ENCODE results near the gene ARHGAP44.

ARHGAP44 gene

GRCh38 chr17:12959441-12959840, 170.1 kb downstream of the ARHGAP44 start:
- no peak for DNase-seq (ENCODE audit: low spot score)
- TF ChIP-seq CTCF (IDR thresholded peaks at IDR 0.05; ENCODE audit: borderline replicate concordance, control extremely low read depth, extremely low read depth, insufficient read depth, missing control alignments): no peak
- in situ Hi-C loops (cut with MboI; ENCODE audit: low sequenced_read_pairs, unreplicated experiment): no loop called here

GRCh38 chr17:12961655-12962054, 172.4 kb downstream of the ARHGAP44 start:
- DNase-seq (ENCODE audit: low spot score): no peak
- TF ChIP-seq CTCF (IDR thresholded peaks at IDR 0.05; ENCODE audit: borderline replicate concordance, control extremely low read depth, extremely low read depth, insufficient read depth, missing control alignments): no peak
- in situ Hi-C loops (cut with MboI; ENCODE audit: low sequenced_read_pairs, unreplicated experiment): no loop called here

GRCh38 chr17:12963505-12963904, 174.2 kb downstream of the ARHGAP44 start:
- no peak for DNase-seq (ENCODE audit: low spot score)
- in situ Hi-C loops (cut with MboI; ENCODE audit: low sequenced_read_pairs, unreplicated experiment): no loop called here
- TF ChIP-seq CTCF (IDR thresholded peaks at IDR 0.05; ENCODE audit: borderline replicate concordance, control extremely low read depth, extremely low read depth, insufficient read depth, missing control alignments): no peak

GRCh38 chr17:12964162-12964561, 174.9 kb downstream of the ARHGAP44 start:
- no peak for TF ChIP-seq CTCF (IDR thresholded peaks at IDR 0.05; ENCODE audit: borderline replicate concordance, control extremely low read depth, extremely low read depth, insufficient read depth, missing control alignments)
- in situ Hi-C loops (cut with MboI; ENCODE audit: low sequenced_read_pairs, unreplicated experiment): no loop called here
- DNase-seq (ENCODE audit: low spot score): no peak

GRCh38 chr17:12964840-12965239, 175.5 kb downstream of the ARHGAP44 start:
- in situ Hi-C loops (cut with MboI; ENCODE audit: low sequenced_read_pairs, unreplicated experiment): no loop called here
- no peak for DNase-seq (ENCODE audit: low spot score)
- no peak for TF ChIP-seq CTCF (IDR thresholded peaks at IDR 0.05; ENCODE audit: borderline replicate concordance, control extremely low read depth, extremely low read depth, insufficient read depth, missing control alignments)

- in situ Hi-C loops (cut with MboI; ENCODE audit: low sequenced_read_pairs, unreplicated experiment): no loop called here
- DNase-seq (ENCODE audit: low spot score): no peak
- no peak for TF ChIP-seq CTCF (IDR thresholded peaks at IDR 0.05; ENCODE audit: borderline replicate concordance, control extremely low read depth, extremely low read depth, insufficient read depth, missing control alignments)
Observed at GRCh38 chr17:12965988-12966387, 176.7 kb downstream of the ARHGAP44 start.

- TF ChIP-seq CTCF (IDR thresholded peaks at IDR 0.05; ENCODE audit: borderline replicate concordance, control extremely low read depth, extremely low read depth, insufficient read depth, missing control alignments): no peak
- DNase-seq (ENCODE audit: low spot score): no peak
Observed at GRCh38 chr17:12966413-12966812, 177.1 kb downstream of the ARHGAP44 start.

More at GRCh38 chr17:12966413-12966812, 177.1 kb downstream of the ARHGAP44 start:
- in situ Hi-C loops (cut with MboI; ENCODE audit: low sequenced_read_pairs, unreplicated experiment): no loop called here
